ENCODE results near the gene ZBTB16. TPM values are rescaled to one million over a fixed set of nuclear protein-coding genes. Genes with fewer than 3 reads are reported as not detected.

Gene ZBTB16
- total RNA-seq, 1 experiment from 2014 or later: not detected

DNA sequence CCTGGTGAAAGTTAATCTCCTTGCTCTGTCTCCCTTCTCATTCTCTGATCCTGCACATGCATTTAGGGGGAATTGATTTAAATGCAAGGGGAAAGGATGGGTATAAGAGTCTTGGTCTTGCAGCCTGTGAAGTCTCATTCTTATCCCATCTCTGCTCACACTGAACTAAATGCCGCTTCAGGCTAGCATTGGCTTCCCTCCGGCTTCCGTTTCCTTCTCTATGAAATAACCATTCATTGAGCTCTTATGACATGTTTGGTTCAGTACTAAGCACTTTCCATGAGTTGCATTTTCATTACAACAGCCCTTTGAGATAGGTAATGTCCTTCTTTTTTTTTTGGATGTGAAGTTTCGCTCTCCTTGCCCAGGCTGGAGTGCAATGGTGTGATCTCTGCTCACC lies 5.6 kb downstream of the ZBTB16 start:
- Histone ChIP-seq H3K4me1 (no peaks in the 10 kb centered on the region), H3K27me3 (no peaks in the 10 kb centered on the region), H3K27ac (no peak overlapping the region), H3K9me3 (replicated peaks) (no peaks in the 10 kb centered on the region), H3K4me3 (no peak overlapping the region), H3K36me3 (no peaks in the 10 kb centered on the region)
- no peak for DNase-seq

DNA sequence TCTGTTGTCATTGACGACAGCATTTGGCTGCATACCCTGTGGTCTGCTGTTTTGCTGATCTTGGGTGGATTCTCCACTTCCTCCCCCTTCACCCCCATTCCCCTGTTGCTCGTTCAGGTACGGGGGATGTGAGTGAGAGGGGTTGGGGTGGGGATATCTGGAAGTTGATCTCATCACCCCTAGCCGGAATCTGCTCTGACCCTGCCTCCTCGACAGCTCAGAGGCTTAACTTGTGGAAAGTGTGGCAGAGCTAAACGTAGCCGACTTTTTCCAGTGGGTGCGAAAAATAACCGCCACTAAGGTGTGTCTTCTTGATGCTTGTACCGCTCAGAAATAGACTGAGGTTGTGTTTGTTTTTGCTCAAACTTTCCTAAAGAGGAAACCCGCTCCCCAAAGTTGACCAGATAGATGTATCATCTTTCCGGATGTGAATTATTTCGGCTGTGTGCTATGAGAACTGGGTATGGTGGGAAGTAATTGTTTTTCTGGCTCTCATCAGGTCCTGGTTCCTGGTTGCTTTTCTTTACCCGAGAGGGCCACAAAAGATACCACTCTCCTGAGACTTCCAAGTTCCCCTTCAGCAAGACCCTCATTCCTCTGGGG lies 6.6 kb downstream of the ZBTB16 start:
- Histone ChIP-seq H3K4me1 (no peaks in the 10 kb centered on the region), H3K27ac (no peak overlapping the region), H3K36me3 (no peaks in the 10 kb centered on the region), H3K9me3 (replicated peaks) (no peaks in the 10 kb centered on the region), H3K27me3 (no peaks in the 10 kb centered on the region), H3K4me3 (no peak overlapping the region)
- DNase-seq: no peak

DNA sequence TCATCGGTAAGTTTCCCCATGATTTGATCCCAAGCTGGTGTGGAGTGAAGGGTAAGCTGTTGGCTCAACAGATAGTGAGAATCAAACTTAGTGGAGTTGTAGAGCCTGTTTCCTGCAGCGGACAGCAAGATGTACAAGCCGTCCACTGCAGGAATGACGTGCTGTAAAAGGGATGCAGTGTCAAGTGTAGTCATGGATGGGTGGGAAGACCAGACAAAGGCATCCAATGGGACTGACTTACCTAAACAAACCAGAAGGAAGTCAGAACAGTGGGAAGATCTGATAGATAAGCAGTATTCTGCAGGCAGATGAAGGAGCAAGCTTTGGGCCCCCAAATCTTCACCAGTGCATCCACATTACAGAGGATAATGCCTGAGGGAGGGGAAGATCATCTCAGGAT lies 8.8 kb downstream of the ZBTB16 start:
- no peak overlapping the region for H3K4me3 ChIP-seq
- DNase-seq: no peak
- H3K4me1 ChIP-seq: no peaks in the 10 kb centered on the region
- H3K9me3 ChIP-seq (replicated peaks): no peaks in the 10 kb centered on the region
- no peaks in the 10 kb centered on the region for H3K27me3 ChIP-seq
- H3K27ac ChIP-seq: no peak overlapping the region
- H3K36me3 ChIP-seq: no peaks in the 10 kb centered on the region

DNA sequence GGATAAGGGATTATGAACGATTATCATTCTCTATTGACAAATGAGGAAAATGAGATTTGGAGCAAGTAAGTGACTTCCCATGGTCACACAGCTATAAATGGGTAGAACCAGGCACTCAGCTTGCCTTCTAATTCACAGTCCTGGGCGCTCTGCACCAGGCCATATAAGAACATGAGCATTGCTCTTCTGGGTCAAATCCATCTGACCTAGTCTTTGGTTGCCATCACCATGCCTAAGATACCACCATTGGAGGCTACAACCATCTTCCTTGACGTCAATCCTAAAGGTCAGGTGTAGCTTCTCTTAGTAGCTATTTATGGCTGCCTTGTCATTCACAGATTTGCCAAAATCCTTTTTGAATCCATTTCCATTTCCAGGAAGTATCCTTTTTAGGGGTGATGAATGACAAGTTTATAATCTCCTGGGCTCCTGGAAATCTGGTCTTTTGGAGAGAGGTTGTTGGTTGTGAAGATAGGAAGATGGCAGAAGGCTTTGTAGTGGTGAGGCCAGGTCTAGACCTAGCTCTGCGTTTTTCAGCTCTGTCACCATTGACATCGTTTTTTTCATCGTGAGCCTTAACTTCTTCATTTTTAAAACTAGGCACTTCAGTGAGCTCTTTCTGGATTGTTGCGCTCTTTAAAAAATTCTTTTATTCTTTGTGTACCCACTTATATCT lies 11.1 kb downstream of the ZBTB16 start:
- Histone ChIP-seq H3K36me3 (no peaks in the 10 kb centered on the region), H3K27ac (no peak overlapping the region), H3K9me3 (replicated peaks) (no peaks in the 10 kb centered on the region)

DNA sequence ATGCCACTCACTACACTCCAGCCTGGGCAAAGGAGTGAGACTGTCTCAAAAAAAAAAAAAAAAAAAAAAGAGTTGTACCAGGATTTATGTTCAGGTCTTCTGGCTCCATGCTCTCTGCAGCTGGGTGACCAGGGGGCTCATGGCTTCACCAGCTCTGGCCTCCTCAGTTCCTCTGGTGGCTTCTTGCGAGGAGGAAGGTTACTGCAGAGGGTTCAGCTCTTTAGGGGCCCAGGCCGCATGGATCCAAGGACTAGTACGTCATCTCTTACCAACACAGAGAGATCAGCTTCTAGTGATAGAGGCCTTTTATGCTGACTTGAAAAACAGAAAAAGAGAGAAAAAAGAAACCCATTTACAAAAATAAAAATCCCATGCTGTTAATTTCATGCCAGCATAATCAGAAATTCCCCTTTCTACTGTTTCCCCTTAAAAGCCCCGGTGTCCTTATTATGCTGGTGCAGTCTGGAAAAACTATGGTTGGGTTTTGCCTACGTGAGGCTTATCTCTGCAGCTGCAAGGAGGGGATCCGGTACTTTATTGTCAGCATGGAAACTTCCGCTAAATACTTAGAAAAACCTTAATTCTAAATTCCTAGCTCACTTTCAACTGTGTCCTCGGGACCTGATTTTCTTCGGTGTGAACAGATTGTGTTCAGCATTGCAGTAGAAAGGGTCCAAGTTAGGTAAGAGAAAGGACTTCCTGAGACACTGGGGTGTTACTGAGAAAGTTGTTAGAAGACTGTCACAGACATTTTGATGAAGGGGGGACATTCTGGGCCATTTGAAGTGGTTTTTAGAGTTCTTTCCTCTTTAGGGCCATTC lies 13.7 kb downstream of the ZBTB16 start:
- Histone ChIP-seq H3K9me3 (replicated peaks) (no peaks in the 10 kb centered on the region), H3K4me3 (no peak overlapping the region), H3K27ac (no peak overlapping the region), H3K27me3 (no peaks in the 10 kb centered on the region; the same call in 1 of the 2 replicates), H3K4me1 (no peaks in the 10 kb centered on the region), H3K36me3 (no peaks in the 10 kb centered on the region)
- DNase-seq: no peak

More for the DNA sequence above, 11.1 kb downstream of the ZBTB16 start:
- Histone ChIP-seq H3K27me3 (no peaks in the 10 kb centered on the region), H3K4me1 (no peaks in the 10 kb centered on the region), H3K4me3 (no peak overlapping the region)
- DNase-seq: no peak

DNA sequence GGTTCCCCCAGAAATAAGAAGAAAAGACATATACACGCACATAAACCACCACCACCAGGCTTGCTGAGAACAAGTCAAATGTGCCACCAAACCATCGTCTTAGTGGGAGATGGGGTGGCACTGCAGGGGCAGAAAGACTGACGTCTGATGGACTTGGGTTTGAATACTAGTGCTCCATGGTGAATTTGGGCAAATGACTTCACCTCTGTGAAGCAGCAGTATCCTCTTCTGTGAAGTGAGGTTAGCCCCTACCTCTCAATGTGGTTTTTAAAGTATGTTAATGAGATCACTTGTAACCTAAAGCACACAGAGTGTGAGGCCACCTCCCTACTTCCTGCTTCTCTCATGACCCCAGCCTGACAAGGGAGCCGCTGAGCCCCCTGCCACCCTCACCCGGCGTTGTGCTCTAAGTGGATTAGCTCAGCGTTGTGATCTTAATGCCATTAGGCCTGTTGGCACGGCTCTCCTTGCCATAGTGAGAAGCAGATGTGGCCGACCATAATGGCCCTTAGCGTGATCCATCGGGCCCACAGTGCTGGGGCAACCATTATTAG lies 14.4 kb downstream of the ZBTB16 start:
- DNase-seq: no peak
- H3K9me3 ChIP-seq (replicated peaks): no peaks in the 10 kb centered on the region
- H3K4me1 ChIP-seq: no peaks in the 10 kb centered on the region
- no peak overlapping the region for H3K27ac ChIP-seq
- no peak overlapping the region for H3K4me3 ChIP-seq
- H3K36me3 ChIP-seq: no peaks in the 10 kb centered on the region
- H3K27me3 ChIP-seq: no peaks in the 10 kb centered on the region; the same call in 1 of the 2 replicates

DNA sequence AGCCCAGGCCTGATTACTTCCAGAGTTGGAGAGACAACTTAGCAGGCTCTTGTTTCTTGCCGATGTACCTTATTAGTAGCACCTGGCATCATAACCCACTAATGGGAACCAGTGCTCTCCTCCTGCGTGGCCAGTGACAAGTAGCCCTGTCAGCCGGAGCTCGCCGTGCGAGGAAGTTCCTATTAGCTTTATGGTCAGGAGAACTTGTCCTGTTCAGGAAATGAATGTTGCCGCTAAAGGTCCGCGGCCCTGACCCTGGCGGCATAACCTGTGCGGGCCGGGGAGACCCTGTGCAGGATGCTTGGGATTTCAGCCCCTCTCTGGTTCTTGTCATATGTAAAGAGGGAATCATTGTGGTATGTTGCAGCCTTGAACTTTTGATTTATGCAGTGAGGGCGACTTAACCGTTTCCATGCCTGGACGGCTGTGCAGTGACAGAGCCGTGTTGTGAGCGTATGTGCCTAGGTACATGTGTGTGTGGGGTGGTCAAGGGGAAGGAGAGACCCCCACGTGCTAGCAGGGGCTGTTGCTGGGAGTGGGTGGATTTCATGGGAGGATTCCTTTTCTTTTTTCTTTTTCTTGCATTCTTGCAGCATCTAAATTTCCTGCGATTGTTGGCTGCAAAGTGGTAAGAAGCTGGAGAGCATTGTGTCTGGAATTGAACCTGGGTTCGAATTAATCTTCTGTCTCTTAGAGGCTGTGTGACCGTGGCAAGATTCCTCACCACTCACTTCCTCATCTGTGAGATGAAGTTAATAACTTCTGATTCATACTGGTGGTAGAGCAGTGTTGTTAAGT lies 15.2 kb downstream of the ZBTB16 start:
- no peaks in the 10 kb centered on the region for H3K4me1 ChIP-seq
- no peak overlapping the region for H3K27ac ChIP-seq
- H3K9me3 ChIP-seq (replicated peaks): no peaks in the 10 kb centered on the region
- no peak overlapping the region for H3K4me3 ChIP-seq
- no peaks in the 10 kb centered on the region for H3K36me3 ChIP-seq
- peaks cover 2% of the 10 kb centered on the region for H3K27me3 ChIP-seq
- DNase-seq: no peak

DNA sequence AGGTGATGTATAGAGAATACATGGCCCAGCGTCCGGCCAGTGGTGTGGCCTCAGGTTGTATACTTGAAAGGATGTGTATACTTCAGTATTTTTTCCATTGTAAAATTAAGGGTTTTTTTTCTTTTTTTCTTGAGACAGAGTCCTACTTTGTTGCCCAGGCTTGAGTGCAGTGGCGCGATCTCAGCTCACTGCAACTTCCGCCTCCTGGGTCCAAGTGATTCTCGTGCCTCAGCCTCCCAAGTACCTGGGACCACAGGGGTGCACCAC lies 15.8 kb downstream of the ZBTB16 start:
- H3K27ac ChIP-seq: no peak overlapping the region
- H3K4me1 ChIP-seq: no peaks in the 10 kb centered on the region

DNA sequence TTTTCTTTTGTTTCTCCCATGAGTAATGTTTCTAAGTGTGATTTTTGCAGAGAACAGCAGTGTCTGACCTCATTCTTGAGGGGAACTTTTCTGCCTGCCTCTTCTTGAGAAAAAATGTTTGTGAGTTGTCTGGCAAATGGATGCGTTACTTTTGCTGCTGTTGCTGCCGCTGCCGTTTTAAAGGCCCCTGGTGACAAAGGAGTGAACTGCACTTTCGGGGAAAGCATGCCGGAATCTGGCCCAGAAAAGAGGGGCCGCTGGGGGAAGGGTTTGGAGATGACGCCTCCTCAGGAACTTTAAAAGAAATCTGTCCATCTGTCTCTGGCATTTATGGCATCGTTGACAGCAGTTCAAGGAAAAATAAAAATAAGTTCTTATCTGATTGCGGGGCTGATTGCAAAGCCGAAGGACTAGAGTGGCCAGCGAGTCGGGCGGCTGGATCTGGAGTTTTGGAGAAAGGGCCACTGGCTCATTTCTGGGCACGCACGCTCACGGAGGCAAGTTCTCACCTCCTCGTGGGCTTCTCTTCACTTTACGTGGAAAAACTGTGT lies 16.5 kb downstream of the ZBTB16 start:
- Histone ChIP-seq H3K27me3 (peaks cover 8% of the 10 kb centered on the region), H3K9me3 (replicated peaks) (no peaks in the 10 kb centered on the region), H3K4me3 (no peak overlapping the region), H3K36me3 (no peaks in the 10 kb centered on the region), H3K4me1 (no peaks in the 10 kb centered on the region), H3K27ac (no peak overlapping the region)
- no peak for DNase-seq

More for the DNA sequence above, 15.8 kb downstream of the ZBTB16 start:
- Histone ChIP-seq H3K27me3 (peaks cover 5% of the 10 kb centered on the region), H3K9me3 (replicated peaks) (no peaks in the 10 kb centered on the region), H3K4me3 (no peak overlapping the region), H3K36me3 (no peaks in the 10 kb centered on the region)
- DNase-seq: no peak

DNA sequence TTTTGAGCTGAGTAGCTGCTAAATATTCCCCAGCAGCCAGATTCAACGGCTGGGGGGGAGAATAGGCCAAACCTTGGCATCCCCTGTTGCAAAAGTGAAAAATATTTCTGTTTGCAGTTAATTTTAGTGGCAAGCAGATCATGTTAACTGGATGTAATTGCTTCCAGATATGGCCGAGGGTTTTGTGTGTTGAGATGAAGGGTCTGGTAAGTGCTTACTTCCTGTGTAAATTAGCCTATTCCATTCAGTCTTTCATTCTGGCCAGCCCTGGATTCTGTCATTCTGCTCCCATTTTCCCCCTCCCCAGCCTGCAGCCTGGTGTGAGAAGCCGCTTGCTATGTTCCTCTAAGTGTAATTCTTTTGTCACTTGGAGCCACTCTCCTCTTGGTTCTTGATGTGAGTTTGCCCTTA lies 17.4 kb downstream of the ZBTB16 start:
- Histone ChIP-seq H3K4me1 (no peaks in the 10 kb centered on the region), H3K27me3 (peaks cover 8% of the 10 kb centered on the region), H3K27ac (no peak overlapping the region), H3K4me3 (no peak overlapping the region), H3K36me3 (no peaks in the 10 kb centered on the region), H3K9me3 (replicated peaks) (no peaks in the 10 kb centered on the region)
- no peak for DNase-seq

DNA sequence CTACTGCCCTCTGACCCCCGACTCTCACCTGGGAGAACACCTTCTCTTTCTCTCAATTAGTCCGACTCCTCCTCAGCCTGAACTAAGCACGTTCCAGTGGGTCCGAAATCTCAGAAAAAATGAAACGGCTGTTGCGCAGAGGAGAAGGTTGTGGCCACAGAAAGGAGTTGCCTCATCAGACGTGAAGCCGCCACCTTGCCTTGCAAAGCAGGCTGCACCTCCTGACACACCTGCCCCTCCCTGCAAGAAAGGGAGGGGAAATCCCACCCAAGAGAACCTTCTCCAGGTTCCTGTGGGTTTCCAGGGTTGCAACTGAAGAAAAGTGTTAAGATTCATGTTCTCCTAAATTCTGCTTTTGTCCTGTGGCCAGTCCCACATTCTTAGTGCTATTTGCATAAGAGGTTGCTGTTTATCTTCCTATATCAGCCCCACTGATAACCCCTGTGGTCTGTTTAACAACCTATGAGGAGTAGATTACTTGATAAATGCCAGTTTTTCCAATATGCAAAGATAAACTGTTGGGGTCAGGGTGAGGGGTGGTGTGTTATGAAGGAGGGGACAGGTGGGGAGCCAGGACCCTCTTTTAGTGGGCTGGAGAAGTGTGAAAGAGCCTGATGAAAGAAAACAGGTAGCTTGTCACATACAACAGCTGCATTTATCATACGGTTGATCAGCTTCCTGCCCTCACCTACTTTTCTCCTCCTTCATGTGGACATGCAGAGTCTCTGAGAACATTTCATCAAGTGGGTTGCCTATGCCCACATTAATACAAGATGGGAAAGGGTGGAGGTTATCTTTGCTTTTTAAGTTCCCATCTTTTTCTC lies 18.2 kb downstream of the ZBTB16 start:
- H3K27me3 ChIP-seq: peaks cover 8% of the 10 kb centered on the region
- no peaks in the 10 kb centered on the region for H3K36me3 ChIP-seq
- no peak overlapping the region for H3K27ac ChIP-seq
- no peak for DNase-seq
- no peaks in the 10 kb centered on the region for H3K4me1 ChIP-seq
- H3K4me3 ChIP-seq: no peak overlapping the region
- no peaks in the 10 kb centered on the region for H3K9me3 ChIP-seq (replicated peaks)

DNA sequence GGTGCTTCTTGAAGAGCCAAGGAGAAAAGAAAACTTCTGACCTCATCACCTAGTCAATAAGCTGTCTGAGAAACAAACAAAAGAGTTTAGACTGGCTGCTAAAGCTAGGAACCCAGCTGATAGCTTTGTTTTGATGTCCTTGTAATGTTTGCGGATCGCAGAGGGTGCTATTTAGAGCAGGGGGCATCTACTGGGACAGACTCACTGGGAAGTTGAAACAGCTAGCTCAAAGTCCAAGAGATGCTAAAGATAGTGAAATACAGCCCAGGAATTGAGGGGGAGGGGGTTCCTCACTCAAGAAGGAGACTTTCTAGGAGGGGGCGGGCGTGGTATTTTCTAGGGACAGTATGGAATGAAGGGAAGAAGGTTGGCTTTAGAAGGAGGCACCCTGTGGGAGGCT lies 18.9 kb downstream of the ZBTB16 start:
- no peaks in the 10 kb centered on the region for H3K36me3 ChIP-seq
- no peak overlapping the region for H3K4me3 ChIP-seq
- H3K9me3 ChIP-seq (replicated peaks): no peaks in the 10 kb centered on the region
- H3K27me3 ChIP-seq: peaks cover 8% of the 10 kb centered on the region
- DNase-seq: no peak
- no peaks in the 10 kb centered on the region for H3K4me1 ChIP-seq
- H3K27ac ChIP-seq: no peak overlapping the region

DNA sequence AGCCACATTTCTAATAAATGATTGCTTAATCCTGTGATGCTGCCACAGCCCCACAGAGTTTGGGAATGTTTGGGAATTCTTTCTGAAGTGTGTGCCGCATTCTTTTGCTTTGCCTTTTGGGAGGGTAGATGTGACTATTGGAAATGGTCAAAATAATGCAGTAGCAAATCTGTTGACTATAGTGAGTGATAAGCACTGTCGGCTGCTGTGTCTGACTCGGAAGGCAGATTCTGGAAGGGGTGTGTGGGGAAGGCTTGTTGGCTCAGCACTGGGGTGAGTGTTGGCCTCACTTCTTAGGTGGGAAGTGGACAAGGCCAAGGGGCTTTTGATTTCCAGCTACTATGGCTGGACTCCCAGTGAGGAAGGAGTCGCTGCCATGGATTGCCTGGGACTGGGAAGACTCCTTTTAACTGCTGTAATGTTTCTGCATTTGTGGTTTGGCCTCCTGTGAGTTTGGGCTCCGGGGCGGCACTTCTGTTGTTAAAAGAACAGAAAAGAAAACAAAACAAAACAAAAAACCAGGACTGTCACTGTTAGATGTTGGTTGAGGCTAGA lies 20.1 kb downstream of the ZBTB16 start:
- no peaks in the 10 kb centered on the region for H3K4me1 ChIP-seq
- no peak overlapping the region for H3K27ac ChIP-seq
- DNase-seq: no peak
- no peaks in the 10 kb centered on the region for H3K9me3 ChIP-seq (replicated peaks)
- peaks cover 8% of the 10 kb centered on the region for H3K27me3 ChIP-seq
- no peak overlapping the region for H3K4me3 ChIP-seq
- no peaks in the 10 kb centered on the region for H3K36me3 ChIP-seq

Measured in SJCRH30 (cell line).